Heart right ventricle (tissue), 16 donors: ENCODE measurements around the gene SIL1. TPM values are rescaled to one million over a fixed set of nuclear protein-coding genes. Genes with fewer than 3 reads are reported as not detected.

ENCODE experiments used
- ATAC-seq, 8 donors: fragments of 200-7000 bp; cut with Tn5 transposase; one replicate each; pipeline ENCODE4 v1.9.1; 2020; ENCODE audit warnings: mild to moderate bottlenecking in 8 of 8, moderate library complexity in 8 of 8, moderate number of reproducible peaks in 1 of 8
- DNase-seq, 2 donors: peaks; one replicate each; pipeline ENCODE4 v3.0.0-alpha.2; 2020
- H3K27ac ChIP-seq, 10 donors: fragments of 200-600 bp; sonication (generic) in 2 of 10; one replicate each; pipeline versions ENCODE4 v1.5.0 to v1.8.0; 2020 to 2022; ENCODE audit warnings: mild to moderate bottlenecking in 3 of 10
- H3K27me3 ChIP-seq, 7 donors: fragments of 200-600 bp; one replicate each; pipeline ENCODE4 v1.8.0; 2021 to 2022; ENCODE audit warnings: mild to moderate bottlenecking in 2 of 7
- H3K36me3 ChIP-seq, 9 donors: fragments of 200-600 bp; sonication (generic) in 1 of 9; one replicate each; pipeline versions ENCODE4 v1.5.0 to v1.8.0; 2020 to 2022; ENCODE audit warnings: mild to moderate bottlenecking in 2 of 9
- H3K4me1 ChIP-seq, 9 donors: fragments of 200-600 bp; sonication (generic) in 1 of 9; one replicate each; pipeline versions ENCODE4 v1.5.0 to v1.8.0; 2020 to 2022; ENCODE audit warnings: mild to moderate bottlenecking in 4 of 9
- H3K4me3 ChIP-seq, 10 donors: fragments of 200-600 bp; sonication (generic) in 2 of 10; one replicate each; pipeline versions ENCODE4 v1.5.0 to v1.8.0; 2020 to 2022; ENCODE audit warnings: mild to moderate bottlenecking in 7 of 10, moderate library complexity in 2 of 10
- H3K9me3 ChIP-seq, 11 donors: fragments of 200-600 bp in 10 of 11; sonication (generic) in 2 of 11; one replicate each; pipeline versions ENCODE4 v1.5.0 to v1.8.0; 2013 to 2022; ENCODE audit warnings: mild to moderate bottlenecking in 2 of 11, control low read depth in 1 of 11, moderate library complexity in 1 of 11
- WGBS, 2 donors: extraction: QIAGEN DNeasy Blood & Tissue Kit; methylation state at CpG; one replicate each; pipeline ENCODE4 v1.1.7; 2013; ENCODE audit warnings: inconsistent platforms in 1 of 2; 5-methylcytosine and 5-hydroxymethylcytosine counted together
- intact Hi-C, 10 donors: fragments of 100-400 bp; cut with DNase I; formaldehyde crosslinking; loops; one replicate each; pipeline versions ENCODE4 v1.11.1 to v1.14.2; 2022
- polyA plus RNA-seq, 2 donors: library from polyadenylated mRNA; stranded (reverse); fragments of 200-250 nt; gene quantifications; one replicate each; pipeline ENCODE4 v1.2.3, GENCODE V29; 2013
- total RNA-seq, 10 donors: library from RNA; stranded (reverse); fragmentation: NEBNext Ultra II Directional in 3 of 10; extraction: Animal tissue kit (Norgen Biotek cat#: 25700) in 3 of 10; gene quantifications; one replicate each; pipeline versions ENCODE4 v1.2.1 to v1.2.4, GENCODE V29; 2021 to 2023
- TF ChIP-seq, protein P1 (sequence below), 9 donors: fragments of 200-600 bp; sonication (generic) in 2 of 9; IDR thresholded peaks; one replicate each; pipeline versions ENCODE4 v1.5.0 to v1.8.0; 2021 to 2022; ENCODE audit warnings: antibody characterized with exemption in 9 of 9, mild to moderate bottlenecking in 5 of 9, moderate library complexity in 1 of 9
- donor health status: Arrhythmogenic right ventricular cardiomyopathy.
- donor health status: ischemic (EF 13 %, LVEDD 7.1; RV severe dilation, severe dysfunction).
- donor health status: healthy with polysubstance abuse.
- donor health status: DM: no; HTN: yes; CAD: no.
- donor health status: DM: no; HTN: no; CAD: no.
- donor health status: ischemic (EF 25% LVEDD 6.9; RV normal size, moderate dysfunction).
- donor health status: ischemic (EF 25% LVEDD 5.7; RV mildly dilated, moderate dysfunction).
- donor health status: healthy.
- donor health status: DM: yes; HTN: yes; CAD: no.
- donor health status: Ischemic cardiomyopathy.
- donor health status: ischemic (EF 35%, LVEDD 5.7; RV mildly dilated, moderate dysfunction).
- donor health status: nonischemic (EF 11% LVEDD 7.7; RV severe dilation, severe dysfunction).
- donor health status: DM: yes; HTN: yes; CAD: no.
- donor health status: PGD.
- donor health status: ischemic (EF 29% LVEDD 5.4; RV normal size, mild dysfunction).
- donor health status: nonischemic (EF 23%, LVEDD 6.1; RV moderate dilation, normal function).

Gene SIL1
- total and polyA plus RNA-seq, 12 donors, result 26.7 to 94.7 (median 44.3) TPM

GRCh38 chr5:138946831-138947560 lies 251.2 kb downstream of the SIL1 start:
- H3K27ac ChIP-seq, result no peak overlapping the region
- DNase-seq, result no peak
- 96% methylated on average over 20 of the region's 20 CpGs for WGBS, 2 donors
- H3K4me1 ChIP-seq, result peaks cover 6 to 61% (median 42%) of the 10 kb centered on the region in 9 donors
- intact Hi-C loops, result no loop called here
- H3K4me3 ChIP-seq, result no peak overlapping the region
- no peak for ATAC-seq
- TF ChIP-seq, protein P1, sequence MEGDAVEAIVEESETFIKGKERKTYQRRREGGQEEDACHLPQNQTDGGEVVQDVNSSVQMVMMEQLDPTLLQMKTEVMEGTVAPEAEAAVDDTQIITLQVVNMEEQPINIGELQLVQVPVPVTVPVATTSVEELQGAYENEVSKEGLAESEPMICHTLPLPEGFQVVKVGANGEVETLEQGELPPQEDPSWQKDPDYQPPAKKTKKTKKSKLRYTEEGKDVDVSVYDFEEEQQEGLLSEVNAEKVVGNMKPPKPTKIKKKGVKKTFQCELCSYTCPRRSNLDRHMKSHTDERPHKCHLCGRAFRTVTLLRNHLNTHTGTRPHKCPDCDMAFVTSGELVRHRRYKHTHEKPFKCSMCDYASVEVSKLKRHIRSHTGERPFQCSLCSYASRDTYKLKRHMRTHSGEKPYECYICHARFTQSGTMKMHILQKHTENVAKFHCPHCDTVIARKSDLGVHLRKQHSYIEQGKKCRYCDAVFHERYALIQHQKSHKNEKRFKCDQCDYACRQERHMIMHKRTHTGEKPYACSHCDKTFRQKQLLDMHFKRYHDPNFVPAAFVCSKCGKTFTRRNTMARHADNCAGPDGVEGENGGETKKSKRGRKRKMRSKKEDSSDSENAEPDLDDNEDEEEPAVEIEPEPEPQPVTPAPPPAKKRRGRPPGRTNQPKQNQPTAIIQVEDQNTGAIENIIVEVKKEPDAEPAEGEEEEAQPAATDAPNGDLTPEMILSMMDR (IDR thresholded peaks at IDR 0.05), result no peak
- H3K9me3 ChIP-seq, result no peaks in the 10 kb centered on the region
- H3K36me3 ChIP-seq, result peaks cover 0 to 24% (median 0%) of the 10 kb centered on the region in 9 donors
- no peaks in the 10 kb centered on the region for H3K27me3 ChIP-seq

DNA sequence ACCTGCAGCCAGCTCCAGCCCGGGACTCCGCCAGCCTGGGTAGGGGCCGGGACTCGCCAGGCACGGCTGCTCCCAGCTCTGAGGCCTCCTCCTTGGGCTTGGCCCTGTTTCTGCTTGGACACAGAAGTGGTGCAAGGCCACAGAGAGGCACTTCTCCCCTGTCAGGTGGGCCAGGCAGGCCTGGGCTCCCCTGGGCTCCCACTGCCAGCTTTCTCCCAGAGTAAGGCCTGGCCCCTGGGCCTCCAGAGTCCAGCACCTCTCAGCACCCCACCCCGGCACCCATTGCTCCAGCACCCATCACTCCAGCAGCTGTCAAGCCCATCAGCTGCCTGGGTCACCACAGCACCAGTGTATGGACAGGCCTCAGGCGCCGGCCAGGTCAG lies 251.9 kb downstream of the SIL1 start:
- Histone ChIP-seq H3K36me3 (peaks cover 0 to 24% (median 0%) of the 10 kb centered on the region in 9 donors), H3K27ac (no peak overlapping the region), H3K4me1 (peaks cover 3 to 54% (median 39%) of the 10 kb centered on the region in 9 donors), H3K4me3 (no peak overlapping the region), H3K27me3 (no peaks in the 10 kb centered on the region), H3K9me3 (no peaks in the 10 kb centered on the region)
- no peak for DNase-seq
- intact Hi-C loops, result no loop called here
- no peak for ATAC-seq
- TF ChIP-seq, protein P1 (IDR thresholded peaks at IDR 0.05), result no peak
- WGBS, 2 donors, result 94 to 97% methylated on average over 8 of the region's 8 CpGs

- H3K36me3 ChIP-seq, result peaks cover 0 to 24% (median 0%) of the 10 kb centered on the region in 9 donors
- intact Hi-C loops, result no loop called here
- H3K4me3 ChIP-seq, result no peak overlapping the region
- no peaks in the 10 kb centered on the region for H3K27me3 ChIP-seq
- H3K9me3 ChIP-seq, result no peaks in the 10 kb centered on the region
- H3K4me1 ChIP-seq, result peaks cover 3 to 48% (median 33%) of the 10 kb centered on the region in 9 donors
- no peak overlapping the region for H3K27ac ChIP-seq
- ATAC-seq (no peak), DNase-seq (no peak)
- 91% methylated on average over 23 of the region's 23 CpGs for WGBS, 2 donors
- TF ChIP-seq, protein P1 (IDR thresholded peaks at IDR 0.05), result no peak
These were observed 252.5 kb downstream of the SIL1 start for GRCh38 chr5:138945421-138946240.

DNA sequence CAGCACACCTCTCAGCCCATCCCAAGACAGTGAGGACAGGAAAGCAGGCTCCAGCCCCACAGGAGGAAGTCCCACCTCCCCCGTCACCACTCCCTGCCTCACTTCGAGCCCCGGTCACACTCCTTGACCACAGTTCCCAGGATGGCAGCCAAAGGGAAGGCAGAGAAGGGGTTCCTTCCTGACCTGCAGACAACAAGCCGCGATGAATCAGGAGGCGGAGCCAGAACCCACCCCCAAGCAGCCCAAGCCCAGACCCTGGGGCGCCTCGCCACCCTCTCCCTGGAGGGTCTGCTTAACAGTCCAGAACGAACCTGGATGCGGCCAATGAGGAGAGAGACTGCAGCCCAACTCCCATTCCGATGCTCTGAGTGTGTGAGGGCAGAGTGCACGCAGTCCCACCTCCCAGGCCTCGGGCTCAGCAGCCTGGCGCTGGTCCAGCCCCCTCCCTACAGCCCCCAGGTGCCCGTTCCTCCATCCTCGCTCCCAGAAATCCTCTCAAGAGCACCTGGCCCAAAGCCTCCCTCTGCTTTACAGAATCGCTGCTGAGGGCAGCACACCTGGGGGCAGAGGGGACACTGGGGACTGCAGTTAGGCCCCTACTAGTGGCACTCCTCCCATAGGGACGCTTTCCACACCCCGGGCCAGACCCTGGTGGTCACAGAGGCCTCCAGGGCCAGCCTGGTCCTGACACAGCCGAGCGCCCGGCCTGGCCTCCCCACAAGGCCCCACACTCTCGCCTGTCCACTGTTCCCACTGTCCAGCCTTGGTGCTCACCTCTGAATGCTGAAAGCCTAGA lies 253.4 kb downstream of the SIL1 start:
- Histone ChIP-seq H3K4me1 (peaks cover 3 to 39% (median 24%) of the 10 kb centered on the region in 9 donors), H3K9me3 (no peaks in the 10 kb centered on the region), H3K36me3 (peaks cover 0 to 24% (median 0%) of the 10 kb centered on the region in 9 donors), H3K4me3 (no peak overlapping the region), H3K27me3 (no peaks in the 10 kb centered on the region), H3K27ac (no peak overlapping the region)
- intact Hi-C loops, result no loop called here
- TF ChIP-seq, protein P1 (IDR thresholded peaks at IDR 0.05), result no peak
- no peak for ATAC-seq
- no peak for DNase-seq
- WGBS, 2 donors, result 83 to 85% methylated on average over 22 to 23 of the region's 23 CpGs
